IMR-90 (cell line): ENCODE measurements around the gene GALNT16. TPM values are rescaled to one million over a fixed set of nuclear protein-coding genes. Genes with fewer than 3 reads are reported as not detected.

Experiments
- ATAC-seq: fragments of 200-7000 bp; cut with Tn5 transposase; 2 replicates; pipeline ENCODE4 v1.9.1; 2020; ENCODE audit warnings: low read depth, mild to moderate bottlenecking, moderate library complexity
- BruUV-seq: library from RNA; stranded (reverse); fragments of 400-500 nt; replicated peaks from 2 replicates; lab custom pipeline; 2021; lab: Mats Ljungman, UMichigan
- CTCF ChIA-PET: fragments of 300-600 bp; formaldehyde crosslinking; extraction: SDS; loops from one replicate; lab custom pipeline; 2021; ENCODE audit warnings: antibody characterized with exemption; lab: Yijun Ruan, JAX
- POLR2A ChIA-PET: fragments of 300-600 bp; sonication (Branson Sonifier 250); formaldehyde crosslinking; loops from one replicate; lab custom pipeline; 2022; ENCODE audit warnings: antibody characterized with exemption; ENCODE audit not compliant: unreplicated experiment; lab: Charles Lee
- DNase-seq: peaks from one replicate; pipeline ENCODE4 v3.0.0; 2013
- H2AFZ ChIP-seq: replicated peaks from 2 replicates; pipeline ENCODE3; 2013; ENCODE audit warnings: low read length, mild to moderate bottlenecking; ENCODE audit not compliant: poor library complexity
- H2AK5ac ChIP-seq: 2 replicates; pipeline ENCODE4 v1.6.1; 2013; ENCODE audit warnings: low read depth, low read length, inconsistent platforms
- H2AK9ac ChIP-seq: replicated peaks from 2 replicates; pipeline ENCODE3; 2013; ENCODE audit warnings: mild to moderate bottlenecking, low read depth, low read length, moderate library complexity; ENCODE audit not compliant: poor library complexity
- H2BK120ac ChIP-seq: 2 replicates; pipeline ENCODE4 v1.6.1; 2013; ENCODE audit warnings: low read depth, low read length, inconsistent platforms
- H2BK15ac ChIP-seq: 3 replicates; pipeline ENCODE4 v1.6.1; 2013; ENCODE audit warnings: low read depth, low read length, inconsistent platforms
- H2BK20ac ChIP-seq: 2 replicates; pipeline ENCODE4 v1.6.1; 2013; ENCODE audit warnings: low read depth, mild to moderate bottlenecking, inconsistent platforms, low read length, moderate library complexity
- H2BK5ac ChIP-seq: 2 replicates; pipeline ENCODE4 v1.6.1; 2013; ENCODE audit warnings: mild to moderate bottlenecking, low read depth, low read length, inconsistent platforms; ENCODE audit not compliant: poor library complexity, severe bottlenecking
- H3K14ac ChIP-seq: replicated peaks from 2 replicates; pipeline ENCODE4 v1.6.1; 2013; ENCODE audit warnings: low read depth, low read length, inconsistent platforms
- H3K18ac ChIP-seq: 2 replicates; pipeline ENCODE4 v1.6.1; 2013; ENCODE audit warnings: low read depth, low read length, control low read depth
- H3K23ac ChIP-seq: 2 replicates; pipeline ENCODE4 v1.6.1; 2013; ENCODE audit warnings: low read depth, low read length, inconsistent platforms
- H3K27ac ChIP-seq: 2 replicates; pipeline ENCODE4 v1.5.1; 2013; ENCODE audit warnings: mild to moderate bottlenecking, control low read depth, low read length; ENCODE audit not compliant: insufficient read depth
- H3K27me3 ChIP-seq: 2 replicates; pipeline ENCODE4 v1.6.1; 2013; ENCODE audit warnings: low read length; ENCODE audit not compliant: control insufficient read depth, insufficient read depth
- H3K36me3 ChIP-seq: 2 replicates; pipeline ENCODE4 v1.6.1; 2013; ENCODE audit warnings: low read length, mixed read lengths; ENCODE audit not compliant: control insufficient read depth, insufficient read depth
- H3K4ac ChIP-seq: 2 replicates; pipeline ENCODE4 v1.6.1; 2013; ENCODE audit warnings: low read depth, low read length, inconsistent platforms
- H3K4me1 ChIP-seq: 2 replicates; pipeline ENCODE4 v1.6.1; 2013; ENCODE audit warnings: low read length, mixed read lengths; ENCODE audit not compliant: control insufficient read depth, insufficient read depth
- H3K4me2 ChIP-seq: 2 replicates; pipeline ENCODE4 v1.6.1; 2013; ENCODE audit warnings: low read depth, mild to moderate bottlenecking, control low read depth, low read length, moderate library complexity
- H3K4me3 ChIP-seq: 2 replicates; pipeline ENCODE4 v1.5.1; 2013; ENCODE audit warnings: low read depth, mild to moderate bottlenecking, control low read depth, low read length, moderate library complexity; ENCODE audit not compliant: insufficient read depth
- H3K56ac ChIP-seq: 2 replicates; pipeline ENCODE4 v1.6.1; 2013; ENCODE audit warnings: low read length, inconsistent platforms; ENCODE audit not compliant: insufficient read depth; ENCODE audit errors: extremely low read depth
- H3K79me1 ChIP-seq, 2 experiments: 2 replicates each; pipeline ENCODE4 v1.6.1; 2013; ENCODE audit warnings: low read length in 2 of 2, inconsistent platforms in 1 of 2, low read depth in 1 of 2
- H3K9ac ChIP-seq: 2 replicates; pipeline ENCODE4 v1.6.1; 2013; ENCODE audit warnings: low read depth, low read length, control low read depth
- H3K9me1 ChIP-seq: 2 replicates; pipeline ENCODE4 v1.6.1; 2013; ENCODE audit warnings: low read length, inconsistent platforms; ENCODE audit not compliant: insufficient read depth
- H3K9me3 ChIP-seq: 2 replicates; pipeline ENCODE4 v1.6.1; 2013; ENCODE audit warnings: low read length; ENCODE audit not compliant: control insufficient read depth, insufficient read depth
- H4K20me1 ChIP-seq: 2 replicates; pipeline ENCODE4 v1.6.1; 2013; ENCODE audit warnings: low read length, inconsistent platforms; ENCODE audit not compliant: insufficient read depth
- H4K5ac ChIP-seq: 2 replicates; pipeline ENCODE4 v1.6.1; 2013; ENCODE audit warnings: mild to moderate bottlenecking, low read depth, low read length, control low read depth
- H4K8ac ChIP-seq, 2 experiments: 2 replicates each; pipeline ENCODE4 v1.6.1; 2013; ENCODE audit warnings: low read depth in 2 of 2, low read length in 2 of 2, control low read depth in 1 of 2, inconsistent platforms in 1 of 2
- H4K91ac ChIP-seq: 2 replicates; pipeline ENCODE4 v1.6.1; 2013; ENCODE audit warnings: low read depth, low read length, inconsistent platforms; ENCODE audit not compliant: insufficient read depth
- CTCF ChIP-seq: conservative IDR thresholded peaks from 2 replicates; pipeline ENCODE4 v1.5.1; 2012; ENCODE audit warnings: mild to moderate bottlenecking, low read depth, low read length, improper control_type of control experiment
- MAFK ChIP-seq: IDR thresholded peaks from 2 replicates; pipeline ENCODE4 v1.6.1; 2012; ENCODE audit warnings: low read depth, low read length, improper control_type of control experiment
- WGBS, 2 experiments: methylation state at CpG; one replicate each; pipeline versions ENCODE4 v1.1.5 to v1.1.7; 2013; ENCODE audit warnings: missing lambda C conversion rate in 2 of 2; ENCODE audit not compliant: insufficient read length in 1 of 2; ENCODE audit errors: extremely low coverage in 2 of 2; 5-methylcytosine and 5-hydroxymethylcytosine counted together
- dilution Hi-C: fragments of 300-500 bp; cut with HindIII; formaldehyde crosslinking; loops from one replicate; pipeline ENCODE4 v1.14.3; 2018; ENCODE audit warnings: low sequenced_read_pairs; ENCODE audit not compliant: unreplicated experiment
- in situ Hi-C: fragments of 300-500 bp; cut with MboI; formaldehyde crosslinking; loops from 3 replicates; pipeline ENCODE4 v1.14.3; 2019; ENCODE audit warnings: low sequenced_read_pairs, inconsistent platforms, mixed read lengths
- intact Hi-C: fragments of 100-400 bp; cut with micrococcal nuclease; formaldehyde crosslinking; loops from 2 replicates; pipeline ENCODE4 v1.10.0; 2022
- polyA plus RNA-seq, 3 experiments: library from polyadenylated mRNA; depleted of rRNA; stranded (reverse); fragments of >200 nt; gene quantifications; 2 replicates each; pipeline ENCODE4 v1.2.3, GENCODE V29; 2012; ENCODE audit warnings: low replicate concordance in 1 of 3
- total RNA-seq: library from RNA; depleted of rRNA; stranded (reverse); fragments of >200 nt; gene quantifications from 2 replicates; pipeline ENCODE4 v1.2.3, GENCODE V29; 2012

Gene GALNT16
- total and polyA plus RNA-seq, 2 of the 4 experiments (the other 2 are of a cell fraction) = 0.36 to 1.5 TPM

GRCh38 chr14:69325646-69326265 lies 65.8 kb downstream of the GALNT16 start:
- Histone ChIP-seq H2AK5ac (no peak overlapping the region), H3K27me3 (peaks cover 27% of the 10 kb centered on the region), H3K4me1 (no peaks in the 10 kb centered on the region), H3K9me1 (no peaks in the 10 kb centered on the region; the same call in 1 of the 2 replicates), H2BK20ac (no peak overlapping the region), H3K27ac (no peak overlapping the region), H2BK15ac (no peak overlapping the region), H2AFZ (no peak overlapping the region), H3K4me3 (no peak overlapping the region), H3K4me2 (no peak overlapping the region), H2AK9ac (no peak overlapping the region), H3K4ac (no peak overlapping the region), H2BK120ac (no peak overlapping the region), H4K8ac (no peak overlapping the region), H3K18ac (no peak overlapping the region), H3K79me1 (no peaks in the 10 kb centered on the region), H4K5ac (no peak overlapping the region), H3K36me3 (no peaks in the 10 kb centered on the region), H3K23ac (no peak overlapping the region), H3K14ac (no peak overlapping the region), H3K9ac (no peak overlapping the region), H3K56ac (no peak overlapping the region), H4K91ac (no peak overlapping the region), H4K20me1 (no peaks in the 10 kb centered on the region), H2BK5ac (no peak overlapping the region), H3K9me3 (no peaks in the 10 kb centered on the region)
- dilution Hi-C loops = no loop called here
- DNase-seq (no peak), ATAC-seq (no peak)
- TF ChIP-seq CTCF = 0 out of 2 replicates have a peak, but pooled peaks have one; percentile 4
- no peak for TF ChIP-seq MAFK
- in situ Hi-C loops = no loop called here
- POLR2A ChIA-PET = no interaction called here
- WGBS, 2 experiments = 100% methylated on average over 2 of the region's 7 CpGs; no CpG with 5 or more reads in 1 of the 2 experiments
- intact Hi-C loops = no loop called here
- BruUV-seq = no TSS peak
- CTCF ChIA-PET = no interaction called here
